Measurements from ENCODE around the gene ATF4.

The ATF4 gene

DNA sequence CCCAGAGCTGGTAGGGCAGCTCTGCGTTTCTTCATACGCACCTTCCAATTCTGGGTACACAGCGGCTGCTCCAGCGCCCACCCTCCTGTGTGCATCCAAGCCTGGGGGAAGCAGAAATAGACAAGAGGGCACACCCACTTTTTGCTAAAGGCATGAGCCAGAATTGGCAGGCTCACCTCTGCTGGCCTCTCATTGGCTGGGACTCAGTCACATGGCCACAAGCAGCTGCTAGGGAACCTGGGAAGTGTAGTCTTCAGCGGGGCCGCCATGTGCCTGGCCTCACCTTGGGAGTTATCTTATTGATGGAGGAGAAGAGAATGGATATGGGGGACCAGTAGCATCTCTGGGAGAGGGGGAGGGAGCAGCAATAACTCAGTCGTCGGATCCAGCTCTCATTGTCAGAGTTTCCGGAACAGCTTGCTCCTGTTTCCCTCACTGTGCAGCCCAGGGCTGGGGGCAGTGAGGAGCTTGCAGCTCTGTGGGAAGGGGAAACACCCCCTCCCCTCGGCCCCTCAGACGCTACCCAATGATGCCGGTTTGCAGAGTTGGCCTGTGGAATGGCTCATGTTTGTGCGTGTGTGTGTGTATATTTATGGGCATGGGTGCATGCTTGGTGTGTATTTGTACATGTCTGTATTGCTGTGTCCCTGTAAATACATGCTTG lies 30.1 kb upstream of the ATF4 start:
- Histone ChIP-seq H3K27ac (ENCODE audit: low read depth, low read length) (no peak overlapping the region), H2AFZ (ENCODE audit: low read length, unreplicated experiment) (no peak overlapping the region), H3K79me2 (ENCODE audit: control insufficient read depth, insufficient read depth, low read length, unreplicated experiment) (no peaks in the 10 kb centered on the region), H3K27me3 (ENCODE audit: insufficient read depth, low read length) (no peaks in the 10 kb centered on the region), H3K36me3 (ENCODE audit: insufficient read depth, low read length) (no peaks in the 10 kb centered on the region), H3K4me3 (ENCODE audit: low read depth, low read length) (no peak overlapping the region), H3K4me1 (ENCODE audit: control insufficient read depth, insufficient read depth, low read length, unreplicated experiment) (peaks cover 16% of the 10 kb centered on the region)

DNA sequence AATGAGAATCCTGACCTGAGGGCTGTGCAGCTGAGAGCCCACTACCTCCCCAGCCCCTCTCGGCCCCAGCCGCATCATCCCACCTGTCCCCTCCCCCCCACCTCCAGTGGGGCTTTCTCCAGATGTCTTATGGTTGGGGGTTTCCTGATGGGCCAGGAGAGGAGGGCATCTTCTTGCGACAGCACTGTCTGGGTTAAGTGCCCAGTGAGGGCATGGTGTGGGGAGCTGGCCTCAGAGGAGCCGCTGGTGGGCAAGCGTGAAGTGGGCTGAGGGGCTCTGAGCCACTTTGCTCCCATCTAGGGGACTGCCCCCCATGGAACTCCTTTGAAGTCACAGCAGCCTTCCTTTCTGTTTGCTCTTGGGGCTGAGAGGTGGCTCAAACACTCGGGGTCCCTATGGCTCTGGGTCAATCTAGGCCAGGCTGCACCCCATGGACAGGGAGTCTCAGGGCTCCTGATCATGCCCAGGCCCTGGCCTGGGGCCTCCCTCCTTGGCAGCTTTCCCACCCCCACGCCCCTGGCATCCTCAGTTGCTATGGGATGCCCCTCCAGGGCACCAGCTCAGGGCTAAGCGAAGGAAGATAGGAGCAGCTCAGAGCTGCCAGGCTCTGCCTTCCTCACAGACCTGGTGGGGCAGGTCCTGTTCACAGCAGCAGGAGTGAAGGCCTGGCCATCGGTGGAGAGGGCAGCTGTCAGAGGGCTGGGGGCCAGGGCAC lies 29.2 kb upstream of the ATF4 start:
- Histone ChIP-seq H3K79me2 (ENCODE audit: control insufficient read depth, insufficient read depth, low read length, unreplicated experiment) (no peaks in the 10 kb centered on the region), H3K27me3 (ENCODE audit: insufficient read depth, low read length) (no peaks in the 10 kb centered on the region), H2AFZ (ENCODE audit: low read length, unreplicated experiment) (no peak overlapping the region)

DNA sequence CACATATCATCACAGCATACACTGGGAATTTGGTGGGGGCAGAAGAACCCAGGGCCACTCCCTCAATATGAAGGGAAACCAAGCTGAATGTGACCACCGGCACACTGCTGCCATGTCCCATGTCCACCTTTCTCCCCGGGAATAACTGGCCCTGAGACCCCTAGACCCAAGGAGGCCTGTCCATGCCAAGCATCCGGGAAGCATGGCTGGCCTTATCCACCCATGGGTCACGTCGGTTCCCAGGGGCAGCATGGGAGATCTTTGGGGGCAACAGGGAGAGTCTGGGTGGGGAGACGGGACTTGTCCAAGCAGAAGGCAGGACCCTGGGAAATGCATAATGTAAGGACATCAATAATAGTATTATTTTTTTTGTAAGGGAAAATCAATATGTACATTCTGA lies 28.7 kb upstream of the ATF4 start:
- H3K27me3 ChIP-seq (ENCODE audit: insufficient read depth, low read length): no peaks in the 10 kb centered on the region
- no peaks in the 10 kb centered on the region for H3K36me3 ChIP-seq (ENCODE audit: insufficient read depth, low read length)
- no peaks in the 10 kb centered on the region for H3K79me2 ChIP-seq (ENCODE audit: control insufficient read depth, insufficient read depth, low read length, unreplicated experiment)
- no peak overlapping the region for H2AFZ ChIP-seq (ENCODE audit: low read length, unreplicated experiment)
- H3K4me1 ChIP-seq (ENCODE audit: control insufficient read depth, insufficient read depth, low read length, unreplicated experiment): peaks cover 16% of the 10 kb centered on the region
- no peak overlapping the region for H3K4me3 ChIP-seq (ENCODE audit: low read depth, low read length)
- H3K27ac ChIP-seq (ENCODE audit: low read depth, low read length): no peak overlapping the region

More for the DNA sequence above, 29.2 kb upstream of the ATF4 start:
- Histone ChIP-seq H3K4me3 (ENCODE audit: low read depth, low read length) (no peak overlapping the region), H3K27ac (ENCODE audit: low read depth, low read length) (no peak overlapping the region), H3K36me3 (ENCODE audit: insufficient read depth, low read length) (no peaks in the 10 kb centered on the region), H3K4me1 (ENCODE audit: control insufficient read depth, insufficient read depth, low read length, unreplicated experiment) (peaks cover 16% of the 10 kb centered on the region)

DNA sequence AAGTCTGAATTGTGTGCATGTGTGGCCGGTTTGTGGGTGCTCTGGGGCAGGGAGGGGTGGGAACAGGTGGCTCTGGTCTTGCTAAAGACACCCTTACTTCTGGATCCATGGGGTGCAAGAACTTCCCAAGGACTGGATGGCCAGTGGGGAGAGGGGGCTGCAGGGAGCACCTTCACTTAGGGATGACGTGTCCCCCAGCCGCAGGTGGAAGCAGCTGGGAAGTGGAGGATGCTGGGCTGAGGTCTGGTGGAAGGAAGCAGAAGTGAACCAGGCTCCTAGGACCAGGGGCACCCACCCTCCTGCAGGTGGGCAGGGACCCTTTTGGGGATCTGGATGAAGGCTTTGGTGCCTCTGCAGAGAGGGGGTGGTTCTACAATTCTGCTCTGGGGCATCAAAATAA lies 28.2 kb upstream of the ATF4 start:
- Histone ChIP-seq H3K36me3 (ENCODE audit: insufficient read depth, low read length) (no peaks in the 10 kb centered on the region), H3K4me3 (ENCODE audit: low read depth, low read length) (no peak overlapping the region), H2AFZ (ENCODE audit: low read length, unreplicated experiment) (no peak overlapping the region), H3K79me2 (ENCODE audit: control insufficient read depth, insufficient read depth, low read length, unreplicated experiment) (no peaks in the 10 kb centered on the region), H3K4me1 (ENCODE audit: control insufficient read depth, insufficient read depth, low read length, unreplicated experiment) (peaks cover 16% of the 10 kb centered on the region), H3K27me3 (ENCODE audit: insufficient read depth, low read length) (no peaks in the 10 kb centered on the region), H3K27ac (ENCODE audit: low read depth, low read length) (no peak overlapping the region)

DNA sequence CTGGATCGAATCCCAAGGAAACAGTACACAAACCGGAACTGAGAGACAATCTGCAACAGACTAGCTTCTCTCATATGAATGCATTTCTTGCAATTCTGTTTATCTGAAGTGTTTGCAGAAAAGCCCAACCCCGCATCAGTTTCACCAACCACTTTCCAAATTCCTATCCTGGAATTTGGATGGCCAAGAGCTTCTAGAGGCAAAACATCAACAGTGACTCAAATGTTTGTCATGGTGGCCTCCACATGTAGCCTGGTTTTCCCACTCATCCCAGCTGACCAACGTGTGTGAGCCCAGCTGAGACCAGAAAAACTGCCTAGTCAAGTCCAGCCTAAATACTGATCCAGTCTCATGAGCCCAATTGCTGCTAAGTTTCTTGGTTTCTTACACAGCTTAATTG lies 26.6 kb upstream of the ATF4 start:
- peak overlapping the region; percentile 44; the same call in 1 of the 2 replicates for H3K27ac ChIP-seq (ENCODE audit: low read depth, low read length)
- no peaks in the 10 kb centered on the region for H3K79me2 ChIP-seq (ENCODE audit: control insufficient read depth, insufficient read depth, low read length, unreplicated experiment)
- no peak overlapping the region for H3K4me3 ChIP-seq (ENCODE audit: low read depth, low read length)
- H3K27me3 ChIP-seq (ENCODE audit: insufficient read depth, low read length): no peaks in the 10 kb centered on the region
- H3K36me3 ChIP-seq (ENCODE audit: insufficient read depth, low read length): no peaks in the 10 kb centered on the region
- no peak overlapping the region for H2AFZ ChIP-seq (ENCODE audit: low read length, unreplicated experiment)
- H3K4me1 ChIP-seq (ENCODE audit: control insufficient read depth, insufficient read depth, low read length, unreplicated experiment): peaks cover 16% of the 10 kb centered on the region

DNA sequence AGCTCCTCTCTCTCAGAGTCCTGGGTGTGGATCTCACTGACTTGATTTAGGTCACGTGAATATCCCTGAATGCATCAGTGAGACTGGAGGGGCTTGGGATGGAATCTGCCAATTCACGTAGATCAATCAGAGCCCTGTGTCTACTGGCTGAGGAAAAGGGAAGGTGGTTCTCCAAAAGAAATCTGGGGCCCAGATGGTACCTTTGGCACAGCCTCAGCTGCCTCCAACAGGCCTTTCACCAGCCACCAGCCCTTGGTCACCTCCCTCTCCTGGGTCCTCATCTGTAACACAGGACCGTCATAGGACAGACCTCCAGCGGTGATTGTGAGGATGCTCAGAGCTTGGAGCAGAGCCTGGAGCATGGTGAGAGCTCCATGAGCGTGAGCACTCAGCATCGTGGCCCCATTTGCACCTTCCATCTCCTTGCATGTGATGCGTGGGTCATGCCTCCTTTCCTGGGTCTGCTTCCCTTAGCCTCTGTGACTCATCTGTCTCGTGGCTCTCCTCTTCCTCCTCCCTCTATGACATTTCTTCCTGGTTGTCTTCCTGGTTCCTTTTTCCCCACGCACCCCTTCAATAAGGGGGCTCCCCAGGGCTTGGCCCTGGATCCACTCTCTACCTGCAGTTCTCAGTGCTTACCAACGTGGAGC lies 25.8 kb upstream of the ATF4 start:
- Histone ChIP-seq H3K4me3 (ENCODE audit: low read depth, low read length) (no peak overlapping the region), H3K4me1 (ENCODE audit: control insufficient read depth, insufficient read depth, low read length, unreplicated experiment) (peaks cover 16% of the 10 kb centered on the region), H2AFZ (ENCODE audit: low read length, unreplicated experiment) (no peak overlapping the region), H3K79me2 (ENCODE audit: control insufficient read depth, insufficient read depth, low read length, unreplicated experiment) (no peaks in the 10 kb centered on the region), H3K27me3 (ENCODE audit: insufficient read depth, low read length) (no peaks in the 10 kb centered on the region), H3K27ac (ENCODE audit: low read depth, low read length) (peak overlapping the region; percentile 44; the same call in 1 of the 2 replicates), H3K36me3 (ENCODE audit: insufficient read depth, low read length) (no peaks in the 10 kb centered on the region)

DNA sequence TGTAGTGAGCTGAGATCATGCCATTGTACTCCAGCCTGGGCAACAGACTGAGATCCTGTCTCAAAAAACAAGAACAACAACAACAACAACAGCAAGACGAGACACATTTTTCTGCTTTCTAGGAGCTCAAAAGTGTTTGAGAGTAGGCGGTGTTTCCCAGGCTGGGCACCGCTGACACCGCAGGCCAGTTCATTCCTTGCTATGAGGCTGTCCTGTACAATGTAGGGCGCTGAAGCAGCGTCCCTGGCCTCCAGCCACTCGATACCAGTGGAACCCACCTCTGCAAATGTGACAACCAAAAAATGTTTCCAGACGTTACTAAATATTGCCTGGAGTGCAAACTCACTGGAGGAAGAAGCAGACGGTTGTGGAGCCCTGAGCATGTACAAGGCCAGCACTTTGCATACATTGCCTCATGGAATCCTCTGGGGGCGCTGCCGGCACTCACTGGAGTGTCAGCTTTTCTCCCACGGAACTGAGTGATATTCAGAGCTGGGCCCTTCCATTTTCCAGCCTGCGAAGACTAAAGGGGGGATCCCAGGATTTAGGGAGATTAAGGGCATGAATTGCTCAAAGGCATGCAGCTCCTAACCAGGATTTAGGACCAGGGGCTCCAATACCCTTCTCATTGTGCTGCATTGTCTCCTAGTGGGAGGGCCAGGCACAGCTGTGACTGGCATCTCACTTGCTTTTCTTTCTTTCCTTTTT lies 24.1 kb upstream of the ATF4 start:
- Histone ChIP-seq H3K27me3 (ENCODE audit: insufficient read depth, low read length) (no peaks in the 10 kb centered on the region), H3K4me1 (ENCODE audit: control insufficient read depth, insufficient read depth, low read length, unreplicated experiment) (peaks cover 20% of the 10 kb centered on the region), H3K4me3 (ENCODE audit: low read depth, low read length) (no peak overlapping the region), H3K27ac (ENCODE audit: low read depth, low read length) (no peak overlapping the region), H2AFZ (ENCODE audit: low read length, unreplicated experiment) (no peak overlapping the region), H3K36me3 (ENCODE audit: insufficient read depth, low read length) (no peaks in the 10 kb centered on the region), H3K79me2 (ENCODE audit: control insufficient read depth, insufficient read depth, low read length, unreplicated experiment) (no peaks in the 10 kb centered on the region)

DNA sequence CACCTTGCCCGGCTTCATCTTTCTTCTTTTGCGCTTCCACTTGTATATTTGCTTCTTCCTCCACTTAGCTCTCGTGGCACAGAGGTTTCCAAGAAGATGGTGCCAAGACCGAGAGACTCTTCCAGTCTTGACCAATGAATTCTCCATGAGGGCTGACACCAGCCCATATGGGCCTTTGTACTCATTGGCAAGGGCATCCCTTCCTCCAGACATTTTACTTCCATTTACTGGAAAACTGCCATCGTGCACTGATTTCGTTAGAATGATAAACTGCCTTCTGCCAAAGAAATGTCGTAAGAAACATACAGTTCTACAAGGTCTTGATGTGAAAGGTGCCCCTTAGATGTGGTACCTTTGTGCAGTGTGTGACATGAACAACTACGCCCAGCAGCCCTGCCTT lies 22.9 kb upstream of the ATF4 start:
- peaks cover 2% of the 10 kb centered on the region for H3K79me2 ChIP-seq (ENCODE audit: control insufficient read depth, insufficient read depth, low read length, unreplicated experiment)
- peaks cover 23% of the 10 kb centered on the region for H3K4me1 ChIP-seq (ENCODE audit: control insufficient read depth, insufficient read depth, low read length, unreplicated experiment)
- H3K27me3 ChIP-seq (ENCODE audit: insufficient read depth, low read length): no peaks in the 10 kb centered on the region
- no peak overlapping the region for H2AFZ ChIP-seq (ENCODE audit: low read length, unreplicated experiment)
- no peak overlapping the region for H3K4me3 ChIP-seq (ENCODE audit: low read depth, low read length)
- no peaks in the 10 kb centered on the region for H3K36me3 ChIP-seq (ENCODE audit: insufficient read depth, low read length)
- H3K27ac ChIP-seq (ENCODE audit: low read depth, low read length): no peak overlapping the region

DNA sequence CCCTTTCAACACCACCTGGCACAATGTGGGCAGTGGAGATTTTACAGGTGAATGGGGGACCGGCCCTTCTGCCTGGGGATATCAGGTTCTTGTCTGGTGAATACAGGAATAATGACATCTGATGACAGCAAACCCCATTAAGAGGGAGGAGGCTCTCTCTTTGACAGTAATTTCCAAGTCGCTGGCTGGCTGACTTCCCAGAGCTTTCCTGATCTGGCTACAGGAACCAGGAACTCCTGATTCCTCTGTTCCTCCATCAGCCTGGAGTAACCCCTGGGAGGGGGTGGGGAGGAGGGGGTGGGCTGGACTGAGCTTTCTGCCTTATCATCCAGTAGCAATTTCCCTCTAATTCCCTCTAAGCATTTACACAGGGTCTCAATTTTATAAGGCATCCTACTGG lies 22.0 kb upstream of the ATF4 start:
- H3K27ac ChIP-seq (ENCODE audit: low read depth, low read length): no peak overlapping the region
- no peaks in the 10 kb centered on the region for H3K27me3 ChIP-seq (ENCODE audit: insufficient read depth, low read length)
- no peak overlapping the region for H2AFZ ChIP-seq (ENCODE audit: low read length, unreplicated experiment)
- H3K4me3 ChIP-seq (ENCODE audit: low read depth, low read length): no peak overlapping the region
- H3K4me1 ChIP-seq (ENCODE audit: control insufficient read depth, insufficient read depth, low read length, unreplicated experiment): peaks cover 24% of the 10 kb centered on the region
- no peaks in the 10 kb centered on the region for H3K36me3 ChIP-seq (ENCODE audit: insufficient read depth, low read length)
- peaks cover 12% of the 10 kb centered on the region for H3K79me2 ChIP-seq (ENCODE audit: control insufficient read depth, insufficient read depth, low read length, unreplicated experiment)

DNA sequence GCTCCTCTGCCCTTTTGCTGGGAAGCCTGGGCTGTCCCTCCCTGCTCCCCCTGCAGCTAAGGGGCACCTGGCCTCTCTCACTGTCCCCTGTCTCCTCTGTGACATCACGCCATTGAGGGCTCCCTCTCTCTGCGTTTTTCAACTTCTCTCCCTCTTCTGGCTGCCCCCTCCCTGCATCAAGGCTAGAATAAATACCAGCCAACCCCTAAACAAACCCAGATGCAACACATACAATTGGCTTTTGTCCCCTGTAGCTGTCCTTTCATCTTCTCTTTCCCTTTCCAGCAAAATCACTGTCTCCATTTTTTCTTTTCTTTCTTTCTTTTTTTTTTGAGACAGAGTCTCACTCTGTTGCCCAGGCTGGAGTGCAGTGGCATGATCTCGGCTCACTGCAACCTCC lies 21.6 kb upstream of the ATF4 start:
- peaks cover 16% of the 10 kb centered on the region for H3K79me2 ChIP-seq (ENCODE audit: control insufficient read depth, insufficient read depth, low read length, unreplicated experiment)
- H3K27me3 ChIP-seq (ENCODE audit: insufficient read depth, low read length): no peaks in the 10 kb centered on the region
- H3K4me1 ChIP-seq (ENCODE audit: control insufficient read depth, insufficient read depth, low read length, unreplicated experiment): peaks cover 24% of the 10 kb centered on the region
- H2AFZ ChIP-seq (ENCODE audit: low read length, unreplicated experiment): no peak overlapping the region
- no peak overlapping the region for H3K27ac ChIP-seq (ENCODE audit: low read depth, low read length)
- H3K4me3 ChIP-seq (ENCODE audit: low read depth, low read length): no peak overlapping the region
- no peaks in the 10 kb centered on the region for H3K36me3 ChIP-seq (ENCODE audit: insufficient read depth, low read length)
